ENCODE results near the gene WNK1. TPM values are rescaled to one million over a fixed set of nuclear protein-coding genes. Genes with fewer than 3 reads are reported as not detected.
A peak's percentile ranks its signal among the peaks of the same experiment; 100 is the strongest.

The WNK1 gene
- total RNA-seq, 4 donors from 2014 or later: 168 to 223 (median 204) TPM

DNA sequence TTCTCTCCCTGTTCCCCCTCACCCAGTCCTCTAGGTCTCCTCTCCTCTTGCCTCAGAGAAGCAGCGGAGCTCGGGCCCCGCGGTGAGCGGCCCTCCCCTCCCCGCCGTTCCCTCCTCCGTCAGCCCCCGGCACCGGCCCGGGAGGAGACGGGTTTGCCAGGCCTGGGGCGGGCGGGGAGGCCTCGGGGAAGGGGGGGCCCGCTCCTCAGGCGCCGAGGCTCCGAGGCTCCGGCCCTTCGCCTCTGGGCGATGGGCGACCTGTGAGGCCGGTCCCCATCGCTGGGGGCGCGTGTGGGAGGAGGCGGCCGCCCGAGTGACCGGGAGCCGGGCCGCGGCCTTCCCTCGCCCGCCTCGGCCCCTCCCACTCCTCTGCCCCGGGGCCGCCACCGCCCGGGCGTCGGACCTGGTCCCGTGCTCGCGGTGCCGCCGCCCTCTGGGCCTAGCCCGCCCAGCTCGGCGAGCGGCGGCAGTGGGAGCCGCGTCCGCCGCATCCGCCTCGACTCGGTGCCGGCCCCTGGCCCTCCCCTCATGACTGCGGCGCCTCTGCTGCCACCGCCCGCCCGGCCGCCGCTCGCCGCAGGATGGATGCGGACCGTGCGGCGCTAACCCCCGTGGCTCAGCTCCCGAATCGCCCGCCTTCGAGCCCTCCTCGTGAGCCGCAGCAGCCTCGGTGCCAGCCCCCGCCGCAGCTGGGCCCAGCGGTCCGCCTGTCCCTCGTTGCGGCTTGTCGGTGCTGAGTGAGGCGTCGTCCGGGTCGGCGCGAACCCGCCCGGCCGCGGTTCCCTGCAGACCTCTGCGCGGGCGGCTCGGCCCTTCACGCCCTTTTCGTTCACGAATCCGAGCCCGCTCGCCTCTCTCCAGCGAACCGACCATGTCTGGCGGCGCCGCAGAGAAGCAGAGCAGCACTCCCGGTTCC, 574 bp downstream of the WNK1 start:
- Histone ChIP-seq H3K4me1 (peaks cover 31 to 37% of the 10 kb centered on the region in 2 donors), H3K9me3 (no peaks in the 10 kb centered on the region), H3K27ac (peak overlapping the region; percentile 97 to 99 (median 99)), H3K27me3 (no peaks in the 10 kb centered on the region), H3K36me3 (no peaks in the 10 kb centered on the region), H3K4me3 (peak overlapping the region; percentile 77 to 92 (median 84))
- TF ChIP-seq, protein P1, sequence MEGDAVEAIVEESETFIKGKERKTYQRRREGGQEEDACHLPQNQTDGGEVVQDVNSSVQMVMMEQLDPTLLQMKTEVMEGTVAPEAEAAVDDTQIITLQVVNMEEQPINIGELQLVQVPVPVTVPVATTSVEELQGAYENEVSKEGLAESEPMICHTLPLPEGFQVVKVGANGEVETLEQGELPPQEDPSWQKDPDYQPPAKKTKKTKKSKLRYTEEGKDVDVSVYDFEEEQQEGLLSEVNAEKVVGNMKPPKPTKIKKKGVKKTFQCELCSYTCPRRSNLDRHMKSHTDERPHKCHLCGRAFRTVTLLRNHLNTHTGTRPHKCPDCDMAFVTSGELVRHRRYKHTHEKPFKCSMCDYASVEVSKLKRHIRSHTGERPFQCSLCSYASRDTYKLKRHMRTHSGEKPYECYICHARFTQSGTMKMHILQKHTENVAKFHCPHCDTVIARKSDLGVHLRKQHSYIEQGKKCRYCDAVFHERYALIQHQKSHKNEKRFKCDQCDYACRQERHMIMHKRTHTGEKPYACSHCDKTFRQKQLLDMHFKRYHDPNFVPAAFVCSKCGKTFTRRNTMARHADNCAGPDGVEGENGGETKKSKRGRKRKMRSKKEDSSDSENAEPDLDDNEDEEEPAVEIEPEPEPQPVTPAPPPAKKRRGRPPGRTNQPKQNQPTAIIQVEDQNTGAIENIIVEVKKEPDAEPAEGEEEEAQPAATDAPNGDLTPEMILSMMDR (IDR thresholded peaks at IDR 0.05 in 4 of 5, conservative IDR thresholded peaks at IDR 0.05 in 1 of 5): peak in 2 of 5 experiments; percentile 29 to 41
- TF ChIP-seq POLR2A (IDR thresholded peaks at IDR 0.05): peak; percentile 23 to 69
- peak; percentile 42 to 53 for DNase-seq
- in situ Hi-C loops (cut with MboI; ENCODE audit: low sequenced_read_pairs in 4 of 4) (loop anchor here in 2 of 4 donors (5.0 to 10.0 kb wide), 3 partner anchors 62 to 176 kb away; no protein-coding TSS in a partner anchor), intact Hi-C loops (cut with DNase I; ENCODE audit: low total_unique reads) (loop anchor here (1.0 to 5.0 kb wide), 3 partner anchors 196 to 351 kb away; partner anchors contain the start of genes CCDC77, ERC1 and RAD52)
- ATAC-seq: peak; percentile 38 to 51

DNA sequence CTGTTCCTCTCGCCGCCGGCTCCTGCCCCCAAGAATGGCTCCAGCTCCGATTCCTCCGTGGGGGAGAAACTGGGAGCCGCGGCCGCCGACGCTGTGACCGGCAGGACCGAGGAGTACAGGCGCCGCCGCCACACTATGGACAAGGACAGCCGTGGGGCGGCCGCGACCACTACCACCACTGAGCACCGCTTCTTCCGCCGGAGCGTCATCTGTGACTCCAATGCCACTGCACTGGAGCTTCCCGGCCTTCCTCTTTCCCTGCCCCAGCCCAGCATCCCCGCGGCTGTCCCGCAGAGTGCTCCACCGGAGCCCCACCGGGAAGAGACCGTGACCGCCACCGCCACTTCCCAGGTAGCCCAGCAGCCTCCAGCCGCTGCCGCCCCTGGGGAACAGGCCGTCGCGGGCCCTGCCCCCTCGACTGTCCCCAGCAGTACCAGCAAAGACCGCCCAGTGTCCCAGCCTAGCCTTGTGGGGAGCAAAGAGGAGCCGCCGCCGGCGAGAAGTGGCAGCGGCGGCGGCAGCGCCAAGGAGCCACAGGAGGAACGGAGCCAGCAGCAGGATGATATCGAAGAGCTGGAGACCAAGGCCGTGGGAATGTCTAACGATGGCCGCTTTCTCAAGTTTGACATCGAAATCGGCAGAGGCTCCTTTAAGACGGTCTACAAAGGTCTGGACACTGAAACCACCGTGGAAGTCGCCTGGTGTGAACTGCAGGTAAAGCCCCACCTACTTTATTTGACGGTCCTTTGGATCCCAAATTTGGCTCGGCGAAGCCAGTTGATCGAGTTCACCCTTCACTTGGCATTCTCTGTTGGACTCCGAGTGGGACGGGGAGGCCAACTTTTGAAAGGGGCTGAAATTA, 1.5 kb downstream of the WNK1 start:
- Histone ChIP-seq H3K27me3 (no peaks in the 10 kb centered on the region), H3K27ac (peak overlapping the region; percentile 97 to 99 (median 99)), H3K4me3 (peak overlapping the region; percentile 77 to 92 (median 84)), H3K9me3 (no peaks in the 10 kb centered on the region), H3K36me3 (no peaks in the 10 kb centered on the region), H3K4me1 (peaks cover 35 to 37% of the 10 kb centered on the region in 2 donors)
- intact Hi-C loops (cut with DNase I; ENCODE audit: low total_unique reads) (loop anchor here (1.0 to 5.0 kb wide), 4 partner anchors 61 to 352 kb away; partner anchors contain the start of genes CCDC77, ERC1 and RAD52), in situ Hi-C loops (cut with MboI; ENCODE audit: low sequenced_read_pairs in 4 of 4) (loop anchor here in 2 of 4 donors (5.0 to 10.0 kb wide), 3 partner anchors 61 to 177 kb away; no protein-coding TSS in a partner anchor)
- peak; percentile 1 to 5 for ATAC-seq
- TF ChIP-seq, protein P1 (IDR thresholded peaks at IDR 0.05 in 4 of 5, conservative IDR thresholded peaks at IDR 0.05 in 1 of 5): peak in 3 of 5 experiments; percentile 15 to 39 (median 17)
- peak; percentile 25 to 28 for TF ChIP-seq POLR2A (IDR thresholded peaks at IDR 0.05)
- peak; percentile 11 to 62 for DNase-seq

DNA sequence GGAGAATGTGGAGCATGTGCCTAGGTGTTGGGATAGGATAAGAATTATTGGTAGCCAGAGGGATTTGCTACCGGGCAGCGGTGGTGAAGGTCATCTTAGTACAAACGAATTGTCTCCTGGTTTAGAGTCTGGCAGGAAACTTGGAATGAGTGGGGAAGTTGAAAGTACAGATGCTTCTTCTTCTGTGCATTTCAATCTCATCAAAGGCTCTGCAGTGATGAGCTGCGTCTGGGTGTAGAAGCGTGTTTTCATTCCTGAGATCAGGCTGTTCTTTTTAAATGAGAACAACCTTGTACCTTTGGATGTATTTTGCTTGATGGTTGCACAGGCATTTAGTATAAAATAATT, 2.1 kb downstream of the WNK1 start:
- Histone ChIP-seq H3K4me3 (peak overlapping the region; percentile 77 to 92 (median 84)), H3K4me1 (peaks cover 37 to 41% of the 10 kb centered on the region in 2 donors), H3K9me3 (no peaks in the 10 kb centered on the region), H3K36me3 (no peaks in the 10 kb centered on the region), H3K27ac (peak overlapping the region; percentile 97 to 99 (median 99)), H3K27me3 (no peaks in the 10 kb centered on the region)
- TF ChIP-seq POLR2A (IDR thresholded peaks at IDR 0.05): no peak
- TF ChIP-seq, protein P1 (IDR thresholded peaks at IDR 0.05 in 4 of 5, conservative IDR thresholded peaks at IDR 0.05 in 1 of 5): no peak
- no peak for ATAC-seq
- intact Hi-C loops (cut with DNase I; ENCODE audit: low total_unique reads) (loop anchor here (2.0 to 5.0 kb wide), 2 partner anchors 60 to 352 kb away; partner anchors contain the start of gene CCDC77), in situ Hi-C loops (cut with MboI; ENCODE audit: low sequenced_read_pairs in 4 of 4) (loop anchor here in 2 of 4 donors (5.0 to 10.0 kb wide), 3 partner anchors 60 to 177 kb away; no protein-coding TSS in a partner anchor)
- DNase-seq: peak in 1 of 2 donors; percentile 2

Measured in gastrocnemius medialis (tissue), 4 donors.